AG09319 (cell line): ENCODE results near the gene SLC5A6.

Source experiments
- DNase-seq: peaks from one replicate; pipeline ENCODE4 v3.0.0-alpha.2; 2010; ENCODE audit warnings: low read depth; ENCODE audit errors: extremely low read depth
- CTCF ChIP-seq: IDR thresholded peaks from 2 replicates; pipeline ENCODE4 v1.5.1; 2011; ENCODE audit warnings: low read depth, mild to moderate bottlenecking, inconsistent platforms, low read length, moderate library complexity

The SLC5A6 gene

GRCh38 chr2:27250652-27251379 is 38.7 kb upstream of the SLC5A6 start:
- no peak for TF ChIP-seq CTCF
- no peak for DNase-seq

- DNase-seq: no peak
- peak; percentile 83 for TF ChIP-seq CTCF
These were observed 38.0 kb upstream of the SLC5A6 start for GRCh38 chr2:27249891-27250651.

GRCh38 chr2:27249159-27249890 is 37.3 kb upstream of the SLC5A6 start:
- DNase-seq: no peak
- no peak for TF ChIP-seq CTCF

GRCh38 chr2:27247893-27248292 is 35.8 kb upstream of the SLC5A6 start:
- no peak for DNase-seq
- TF ChIP-seq CTCF: no peak

- TF ChIP-seq CTCF: no peak
- no peak for DNase-seq
These were observed 33.6 kb upstream of the SLC5A6 start for GRCh38 chr2:27245626-27246025.

- TF ChIP-seq CTCF: no peak
- DNase-seq: no peak
These were observed 33.0 kb upstream of the SLC5A6 start for GRCh38 chr2:27245116-27245515.
